ENCODE data around the gene CRYBG2.

DNA sequence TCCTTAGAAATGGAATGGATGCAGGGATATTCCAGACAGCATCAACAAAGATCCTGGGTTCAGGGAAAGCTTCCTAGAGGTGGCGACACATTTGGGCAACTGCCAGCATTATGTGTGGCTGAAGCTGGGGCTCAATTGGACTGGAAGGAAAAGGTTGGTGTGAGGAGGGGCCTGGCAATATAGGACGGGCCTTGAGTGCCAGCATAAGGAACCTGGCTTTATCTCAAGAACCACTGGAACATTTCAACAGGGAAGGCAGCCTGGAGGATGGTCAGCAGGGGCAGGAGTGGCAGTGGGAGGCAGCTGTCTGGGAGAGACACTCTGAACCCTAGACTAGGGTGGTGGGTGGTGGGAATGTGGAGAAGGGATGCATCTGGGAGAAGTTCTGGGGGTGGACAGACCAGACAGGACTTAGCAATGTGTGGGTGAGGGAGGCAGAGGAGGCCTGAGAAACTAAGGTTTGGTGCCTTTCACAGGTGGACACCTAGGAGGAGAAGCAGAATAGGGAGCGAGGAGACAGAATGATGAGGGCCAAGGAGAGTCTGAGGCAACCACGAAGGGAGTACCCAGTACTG is 70.6 kb downstream of the CRYBG2 start:
- TF ChIP-seq POLR2A (IDR thresholded peaks at IDR 0.05; ENCODE audit: low read depth, low read length): no peak
- TF ChIP-seq TAF1 (IDR thresholded peaks at IDR 0.05; ENCODE audit: low read depth, low read length): no peak
- no peak for TF ChIP-seq POLR2AphosphoS5 (IDR thresholded peaks at IDR 0.05; ENCODE audit: low read depth, low read length)
